WTC11 (cell line): Measurements from ENCODE around the gene PGF. TPM values are rescaled to one million over a fixed set of nuclear protein-coding genes. Genes with fewer than 3 reads are reported as not detected.

ENCODE experiments used
- ATAC-seq: fragments of 200-7000 bp; cut with Tn5 transposase; 2 replicates; pipeline ENCODE4 v1.10.0; 2021; ENCODE audit warnings: mild to moderate bottlenecking, moderate library complexity
- CTCF ChIA-PET: fragments of 300-600 bp; sonication (Branson Sonifier 250); formaldehyde crosslinking; loops from one replicate; lab custom pipeline; 2021; ENCODE audit warnings: antibody characterized with exemption; lab: Charles Lee
- POLR2A ChIA-PET: fragments of 350-600 bp; sonication (Branson Sonifier 250); formaldehyde crosslinking; loops from one replicate; lab custom pipeline; 2021; ENCODE audit warnings: antibody characterized with exemption; lab: Charles Lee
- DNase-seq: peaks from one replicate; pipeline ENCODE4 v3.0.0; 2021; ENCODE audit warnings: low spot score
- H3K27ac Mint-ChIP-seq: 2 replicates; pipeline ENCODE4 v1.8.0; 2021; ENCODE audit warnings: mixed read lengths
- H3K27me3 Mint-ChIP-seq: 2 replicates; pipeline ENCODE4 v1.8.0; 2021; ENCODE audit warnings: low read depth, mild to moderate bottlenecking, moderate library complexity, mixed read lengths
- H3K36me3 Mint-ChIP-seq: 2 replicates; pipeline ENCODE4 v1.8.0; 2021; ENCODE audit warnings: mixed read lengths
- H3K4me1 Mint-ChIP-seq: 2 replicates; pipeline ENCODE4 v1.8.0; 2022; ENCODE audit warnings: mixed read lengths
- H3K4me3 Mint-ChIP-seq: 2 replicates; pipeline ENCODE4 v1.8.0; 2021; ENCODE audit warnings: mild to moderate bottlenecking, moderate library complexity, mixed read lengths
- H3K9me3 Mint-ChIP-seq: 2 replicates; pipeline ENCODE4 v1.8.0; 2021; ENCODE audit warnings: mixed read lengths
- NR3C1 ChIP-seq: sonication (generic); formaldehyde crosslinking; conservative IDR thresholded peaks from 2 replicates; pipeline ENCODE4 v1.8.1; 2023; ENCODE audit warnings: low read depth, mild to moderate bottlenecking, missing genetic modification reagents
- ZNF263 ChIP-seq: sonication (generic); formaldehyde crosslinking; IDR thresholded peaks from 2 replicates; pipeline ENCODE4 v1.8.1; 2022; ENCODE audit warnings: low read depth, mild to moderate bottlenecking, moderate library complexity, missing genetic modification reagents
- ZNF317 ChIP-seq: sonication (generic); formaldehyde crosslinking; IDR thresholded peaks from 2 replicates; pipeline ENCODE4 v1.8.1; 2023; ENCODE audit warnings: low read depth, mild to moderate bottlenecking, moderate library complexity, missing genetic modification reagents, borderline replicate concordance
- ZNF416 ChIP-seq: fragments of 250-450 bp; sonication (Bioruptor Pico); IDR thresholded peaks from 2 replicates; pipeline ENCODE4 v1.9.0; 2021; ENCODE audit warnings: mild to moderate bottlenecking, inconsistent platforms
- total RNA-seq: library from RNA; stranded (reverse); gene quantifications from 3 replicates; pipeline ENCODE4 v1.2.3, GENCODE V29; 2021
- TF ChIP-seq, protein P1 (sequence below): sonication (generic); formaldehyde crosslinking; IDR thresholded peaks from 2 replicates; pipeline ENCODE4 v1.8.1; 2023; ENCODE audit warnings: mild to moderate bottlenecking, missing genetic modification reagents, borderline replicate concordance
- TF ChIP-seq, protein P2 (sequence below): sonication (generic); formaldehyde crosslinking; IDR thresholded peaks from 2 replicates; pipeline ENCODE4 v1.8.0; 2022; ENCODE audit warnings: mild to moderate bottlenecking, missing genetic modification reagents
- TF ChIP-seq, protein P3 (sequence below): fragments of 250-450 bp; sonication (Bioruptor Pico); IDR thresholded peaks from 2 replicates; pipeline ENCODE4 v1.8.0; 2021; ENCODE audit warnings: mild to moderate bottlenecking
- TF ChIP-seq, protein P4 (sequence below): sonication (generic); formaldehyde crosslinking; conservative IDR thresholded peaks from 2 replicates; pipeline ENCODE4 v1.8.1; 2023; ENCODE audit warnings: mild to moderate bottlenecking, low read depth, missing genetic modification reagents, moderate library complexity
- TF ChIP-seq, protein P5 (sequence below): fragments of 250-450 bp; sonication (Bioruptor Pico); IDR thresholded peaks from 2 replicates; pipeline ENCODE4 v2.1.2; 2022; ENCODE audit warnings: mild to moderate bottlenecking, moderate library complexity
- TF ChIP-seq, protein P6 (sequence below): sonication (generic); formaldehyde crosslinking; IDR thresholded peaks from 2 replicates; pipeline ENCODE4 v1.8.0; 2022; ENCODE audit warnings: missing genetic modification reagents

The PGF gene
- total RNA-seq, 1 experiment from 2014 or later, result 6.7 TPM

DNA sequence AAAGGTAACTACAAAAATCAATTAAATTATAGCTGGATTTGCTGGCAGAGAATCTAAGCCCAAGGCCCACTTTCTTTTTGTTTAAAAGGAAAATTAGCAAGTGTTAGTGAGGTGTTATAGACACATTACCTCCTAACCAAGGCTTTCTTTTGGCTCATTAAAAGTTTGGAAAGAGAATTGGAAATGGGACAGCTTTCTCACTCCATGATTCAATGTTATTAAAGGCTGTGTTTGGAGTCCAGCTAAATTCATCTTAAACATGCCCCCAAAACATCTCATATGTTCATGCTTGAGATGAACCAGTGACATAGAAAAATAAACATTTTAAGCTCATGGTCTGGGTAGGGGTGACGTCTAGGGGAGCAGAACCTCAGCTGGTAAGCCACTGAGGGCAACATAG lies 13.4 kb upstream of the PGF start (continued):
- TF ChIP-seq, protein P1, sequence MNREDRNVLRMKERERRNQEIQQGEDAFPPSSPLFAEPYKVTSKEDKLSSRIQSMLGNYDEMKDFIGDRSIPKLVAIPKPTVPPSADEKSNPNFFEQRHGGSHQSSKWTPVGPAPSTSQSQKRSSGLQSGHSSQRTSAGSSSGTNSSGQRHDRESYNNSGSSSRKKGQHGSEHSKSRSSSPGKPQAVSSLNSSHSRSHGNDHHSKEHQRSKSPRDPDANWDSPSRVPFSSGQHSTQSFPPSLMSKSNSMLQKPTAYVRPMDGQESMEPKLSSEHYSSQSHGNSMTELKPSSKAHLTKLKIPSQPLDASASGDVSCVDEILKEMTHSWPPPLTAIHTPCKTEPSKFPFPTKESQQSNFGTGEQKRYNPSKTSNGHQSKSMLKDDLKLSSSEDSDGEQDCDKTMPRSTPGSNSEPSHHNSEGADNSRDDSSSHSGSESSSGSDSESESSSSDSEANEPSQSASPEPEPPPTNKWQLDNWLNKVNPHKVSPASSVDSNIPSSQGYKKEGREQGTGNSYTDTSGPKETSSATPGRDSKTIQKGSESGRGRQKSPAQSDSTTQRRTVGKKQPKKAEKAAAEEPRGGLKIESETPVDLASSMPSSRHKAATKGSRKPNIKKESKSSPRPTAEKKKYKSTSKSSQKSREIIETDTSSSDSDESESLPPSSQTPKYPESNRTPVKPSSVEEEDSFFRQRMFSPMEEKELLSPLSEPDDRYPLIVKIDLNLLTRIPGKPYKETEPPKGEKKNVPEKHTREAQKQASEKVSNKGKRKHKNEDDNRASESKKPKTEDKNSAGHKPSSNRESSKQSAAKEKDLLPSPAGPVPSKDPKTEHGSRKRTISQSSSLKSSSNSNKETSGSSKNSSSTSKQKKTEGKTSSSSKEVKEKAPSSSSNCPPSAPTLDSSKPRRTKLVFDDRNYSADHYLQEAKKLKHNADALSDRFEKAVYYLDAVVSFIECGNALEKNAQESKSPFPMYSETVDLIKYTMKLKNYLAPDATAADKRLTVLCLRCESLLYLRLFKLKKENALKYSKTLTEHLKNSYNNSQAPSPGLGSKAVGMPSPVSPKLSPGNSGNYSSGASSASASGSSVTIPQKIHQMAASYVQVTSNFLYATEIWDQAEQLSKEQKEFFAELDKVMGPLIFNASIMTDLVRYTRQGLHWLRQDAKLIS (CRISPR knock-in tag), result no peak
- TF ChIP-seq, protein P2, sequence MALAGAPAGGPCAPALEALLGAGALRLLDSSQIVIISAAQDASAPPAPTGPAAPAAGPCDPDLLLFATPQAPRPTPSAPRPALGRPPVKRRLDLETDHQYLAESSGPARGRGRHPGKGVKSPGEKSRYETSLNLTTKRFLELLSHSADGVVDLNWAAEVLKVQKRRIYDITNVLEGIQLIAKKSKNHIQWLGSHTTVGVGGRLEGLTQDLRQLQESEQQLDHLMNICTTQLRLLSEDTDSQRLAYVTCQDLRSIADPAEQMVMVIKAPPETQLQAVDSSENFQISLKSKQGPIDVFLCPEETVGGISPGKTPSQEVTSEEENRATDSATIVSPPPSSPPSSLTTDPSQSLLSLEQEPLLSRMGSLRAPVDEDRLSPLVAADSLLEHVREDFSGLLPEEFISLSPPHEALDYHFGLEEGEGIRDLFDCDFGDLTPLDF (CRISPR knock-in tag), result no peak
- no peak for TF ChIP-seq NR3C1 (CRISPR knock-in tag)

DNA sequence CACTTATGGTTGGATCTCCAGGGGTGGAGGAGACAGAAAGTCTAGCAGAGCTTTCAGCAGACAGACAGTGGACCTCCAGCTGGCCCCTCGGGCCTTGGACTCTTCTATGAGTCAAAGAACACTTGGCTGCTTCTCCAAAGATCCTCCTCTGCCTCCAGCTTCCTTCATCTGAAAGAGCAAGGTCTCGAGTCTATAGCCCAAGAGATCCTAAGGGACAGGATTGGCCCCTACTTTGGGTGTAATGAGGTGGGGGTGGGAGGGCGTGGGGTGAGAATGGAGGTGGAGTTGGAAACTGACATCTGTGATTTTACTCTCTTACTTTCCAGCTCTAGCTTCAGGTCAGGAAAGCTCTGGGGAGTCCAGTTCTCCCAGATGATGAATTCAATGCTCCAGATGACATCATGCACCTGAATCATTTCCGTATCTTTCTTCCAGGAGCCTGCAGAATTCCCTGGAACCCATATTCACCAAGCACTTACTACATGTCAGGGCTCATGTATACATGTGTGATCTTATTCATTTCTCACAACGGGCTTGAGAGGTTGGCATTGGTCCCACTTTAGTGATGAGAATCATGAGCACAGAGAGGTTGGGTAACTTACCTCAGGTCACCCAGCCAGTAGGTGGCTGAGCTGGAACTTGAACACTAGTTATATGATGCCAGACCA lies 10.2 kb upstream of the PGF start:
- Mint-ChIP-seq H3K4me3 (no peak overlapping the region), H3K4me1 (peaks cover 9% of the 10 kb centered on the region), H3K36me3 (no peaks in the 10 kb centered on the region), H3K27me3 (no peaks in the 10 kb centered on the region), H3K27ac (no peak overlapping the region), H3K9me3 (no peaks in the 10 kb centered on the region)
- DNase-seq (no peak), ATAC-seq (no peak)
- CTCF ChIA-PET, result interaction anchor here (1.0 to 2.4 kb wide), 4 partner anchors 12 to 21 kb away, joined by 3 to 20 read pairs (median 6); no protein-coding TSS in a partner anchor
- POLR2A ChIA-PET, result no interaction called here
- TF ChIP-seq, protein P1 (CRISPR knock-in tag), result no peak
- TF ChIP-seq ZNF263 (no peak), ZNF317 (no peak), ZNF416 (CRISPR knock-in tag) (no peak)
- TF ChIP-seq, protein P3, sequence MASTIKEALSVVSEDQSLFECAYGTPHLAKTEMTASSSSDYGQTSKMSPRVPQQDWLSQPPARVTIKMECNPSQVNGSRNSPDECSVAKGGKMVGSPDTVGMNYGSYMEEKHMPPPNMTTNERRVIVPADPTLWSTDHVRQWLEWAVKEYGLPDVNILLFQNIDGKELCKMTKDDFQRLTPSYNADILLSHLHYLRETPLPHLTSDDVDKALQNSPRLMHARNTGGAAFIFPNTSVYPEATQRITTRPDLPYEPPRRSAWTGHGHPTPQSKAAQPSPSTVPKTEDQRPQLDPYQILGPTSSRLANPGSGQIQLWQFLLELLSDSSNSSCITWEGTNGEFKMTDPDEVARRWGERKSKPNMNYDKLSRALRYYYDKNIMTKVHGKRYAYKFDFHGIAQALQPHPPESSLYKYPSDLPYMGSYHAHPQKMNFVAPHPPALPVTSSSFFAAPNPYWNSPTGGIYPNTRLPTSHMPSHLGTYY (CRISPR knock-in tag), result no peak
- TF ChIP-seq, protein P4, sequence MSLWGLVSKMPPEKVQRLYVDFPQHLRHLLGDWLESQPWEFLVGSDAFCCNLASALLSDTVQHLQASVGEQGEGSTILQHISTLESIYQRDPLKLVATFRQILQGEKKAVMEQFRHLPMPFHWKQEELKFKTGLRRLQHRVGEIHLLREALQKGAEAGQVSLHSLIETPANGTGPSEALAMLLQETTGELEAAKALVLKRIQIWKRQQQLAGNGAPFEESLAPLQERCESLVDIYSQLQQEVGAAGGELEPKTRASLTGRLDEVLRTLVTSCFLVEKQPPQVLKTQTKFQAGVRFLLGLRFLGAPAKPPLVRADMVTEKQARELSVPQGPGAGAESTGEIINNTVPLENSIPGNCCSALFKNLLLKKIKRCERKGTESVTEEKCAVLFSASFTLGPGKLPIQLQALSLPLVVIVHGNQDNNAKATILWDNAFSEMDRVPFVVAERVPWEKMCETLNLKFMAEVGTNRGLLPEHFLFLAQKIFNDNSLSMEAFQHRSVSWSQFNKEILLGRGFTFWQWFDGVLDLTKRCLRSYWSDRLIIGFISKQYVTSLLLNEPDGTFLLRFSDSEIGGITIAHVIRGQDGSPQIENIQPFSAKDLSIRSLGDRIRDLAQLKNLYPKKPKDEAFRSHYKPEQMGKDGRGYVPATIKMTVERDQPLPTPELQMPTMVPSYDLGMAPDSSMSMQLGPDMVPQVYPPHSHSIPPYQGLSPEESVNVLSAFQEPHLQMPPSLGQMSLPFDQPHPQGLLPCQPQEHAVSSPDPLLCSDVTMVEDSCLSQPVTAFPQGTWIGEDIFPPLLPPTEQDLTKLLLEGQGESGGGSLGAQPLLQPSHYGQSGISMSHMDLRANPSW (CRISPR knock-in tag), result no peak
- TF ChIP-seq, protein P5, sequence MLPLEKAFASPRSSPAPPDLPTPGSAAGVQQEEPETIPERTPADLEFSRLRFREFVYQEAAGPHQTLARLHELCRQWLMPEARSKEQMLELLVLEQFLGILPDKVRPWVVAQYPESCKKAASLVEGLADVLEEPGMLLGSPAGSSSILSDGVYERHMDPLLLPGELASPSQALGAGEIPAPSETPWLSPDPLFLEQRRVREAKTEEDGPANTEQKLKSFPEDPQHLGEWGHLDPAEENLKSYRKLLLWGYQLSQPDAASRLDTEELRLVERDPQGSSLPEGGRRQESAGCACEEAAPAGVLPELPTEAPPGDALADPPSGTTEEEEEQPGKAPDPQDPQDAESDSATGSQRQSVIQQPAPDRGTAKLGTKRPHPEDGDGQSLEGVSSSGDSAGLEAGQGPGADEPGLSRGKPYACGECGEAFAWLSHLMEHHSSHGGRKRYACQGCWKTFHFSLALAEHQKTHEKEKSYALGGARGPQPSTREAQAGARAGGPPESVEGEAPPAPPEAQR (CRISPR knock-in tag), result no peak
- TF ChIP-seq, protein P6, sequence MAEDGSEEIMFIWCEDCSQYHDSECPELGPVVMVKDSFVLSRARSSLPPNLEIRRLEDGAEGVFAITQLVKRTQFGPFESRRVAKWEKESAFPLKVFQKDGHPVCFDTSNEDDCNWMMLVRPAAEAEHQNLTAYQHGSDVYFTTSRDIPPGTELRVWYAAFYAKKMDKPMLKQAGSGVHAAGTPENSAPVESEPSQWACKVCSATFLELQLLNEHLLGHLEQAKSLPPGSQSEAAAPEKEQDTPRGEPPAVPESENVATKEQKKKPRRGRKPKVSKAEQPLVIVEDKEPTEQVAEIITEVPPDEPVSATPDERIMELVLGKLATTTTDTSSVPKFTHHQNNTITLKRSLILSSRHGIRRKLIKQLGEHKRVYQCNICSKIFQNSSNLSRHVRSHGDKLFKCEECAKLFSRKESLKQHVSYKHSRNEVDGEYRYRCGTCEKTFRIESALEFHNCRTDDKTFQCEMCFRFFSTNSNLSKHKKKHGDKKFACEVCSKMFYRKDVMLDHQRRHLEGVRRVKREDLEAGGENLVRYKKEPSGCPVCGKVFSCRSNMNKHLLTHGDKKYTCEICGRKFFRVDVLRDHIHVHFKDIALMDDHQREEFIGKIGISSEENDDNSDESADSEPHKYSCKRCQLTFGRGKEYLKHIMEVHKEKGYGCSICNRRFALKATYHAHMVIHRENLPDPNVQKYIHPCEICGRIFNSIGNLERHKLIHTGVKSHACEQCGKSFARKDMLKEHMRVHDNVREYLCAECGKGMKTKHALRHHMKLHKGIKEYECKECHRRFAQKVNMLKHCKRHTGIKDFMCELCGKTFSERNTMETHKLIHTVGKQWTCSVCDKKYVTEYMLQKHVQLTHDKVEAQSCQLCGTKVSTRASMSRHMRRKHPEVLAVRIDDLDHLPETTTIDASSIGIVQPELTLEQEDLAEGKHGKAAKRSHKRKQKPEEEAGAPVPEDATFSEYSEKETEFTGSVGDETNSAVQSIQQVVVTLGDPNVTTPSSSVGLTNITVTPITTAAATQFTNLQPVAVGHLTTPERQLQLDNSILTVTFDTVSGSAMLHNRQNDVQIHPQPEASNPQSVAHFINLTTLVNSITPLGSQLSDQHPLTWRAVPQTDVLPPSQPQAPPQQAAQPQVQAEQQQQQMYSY (CRISPR knock-in tag), result no peak
